ENCODE measurements around the gene EPHA6. TPM values are rescaled to one million over a fixed set of nuclear protein-coding genes. Genes with fewer than 3 reads are reported as not detected.
"Not testable (repeated sequence)": the region's sequence is repeated elsewhere in the genome, so short reads cannot be mapped to it uniquely, and the experiment has no call there.

The EPHA6 gene
- total RNA-seq, 1 experiment from 2014 or later, result 3.2 TPM

- no peak for DNase-seq (ENCODE audit: low read depth)
- in situ Hi-C loops (cut with HindIII; ENCODE audit: low pct_unique_long_range_greater_than_20kb, low sequenced_read_pairs), result no loop called here
Measured at GRCh38 chr3:97470481-97470880, 656.1 kb downstream of the EPHA6 start.

GRCh38 chr3:97479740-97480139 is 665.3 kb downstream of the EPHA6 start:
- no peak for DNase-seq (ENCODE audit: low read depth)
- in situ Hi-C loops (cut with HindIII; ENCODE audit: low pct_unique_long_range_greater_than_20kb, low sequenced_read_pairs), result no loop called here

GRCh38 chr3:97480696-97481289 is 666.4 kb downstream of the EPHA6 start:
- DNase-seq (ENCODE audit: low read depth); in situ Hi-C loops (cut with HindIII; ENCODE audit: low pct_unique_long_range_greater_than_20kb, low sequenced_read_pairs): not testable (repeated sequence)

GRCh38 chr3:97481416-97481815 is 667.0 kb downstream of the EPHA6 start:
- no peak for DNase-seq (ENCODE audit: low read depth)
- in situ Hi-C loops (cut with HindIII; ENCODE audit: low pct_unique_long_range_greater_than_20kb, low sequenced_read_pairs), result no loop called here

GRCh38 chr3:97485206-97485605 is 670.8 kb downstream of the EPHA6 start:
- in situ Hi-C loops (cut with HindIII; ENCODE audit: low pct_unique_long_range_greater_than_20kb, low sequenced_read_pairs), result no loop called here
- DNase-seq (ENCODE audit: low read depth), result no peak

GRCh38 chr3:97487587-97487986 is 673.2 kb downstream of the EPHA6 start:
- DNase-seq (ENCODE audit: low read depth), result no peak
- in situ Hi-C loops (cut with HindIII; ENCODE audit: low pct_unique_long_range_greater_than_20kb, low sequenced_read_pairs), result no loop called here

GRCh38 chr3:97488741-97489140 is 674.3 kb downstream of the EPHA6 start:
- in situ Hi-C loops (cut with HindIII; ENCODE audit: low pct_unique_long_range_greater_than_20kb, low sequenced_read_pairs), result no loop called here
- DNase-seq (ENCODE audit: low read depth), result no peak

GRCh38 chr3:97495896-97496295 is 681.5 kb downstream of the EPHA6 start:
- in situ Hi-C loops (cut with HindIII; ENCODE audit: low pct_unique_long_range_greater_than_20kb, low sequenced_read_pairs), result no loop called here
- no peak for DNase-seq (ENCODE audit: low read depth)

- DNase-seq (ENCODE audit: low read depth), result no peak
- in situ Hi-C loops (cut with HindIII; ENCODE audit: low pct_unique_long_range_greater_than_20kb, low sequenced_read_pairs), result no loop called here
Measured at GRCh38 chr3:97497138-97497537, 682.7 kb downstream of the EPHA6 start.

GRCh38 chr3:97504463-97504862 is 690.1 kb downstream of the EPHA6 start:
- in situ Hi-C loops (cut with HindIII; ENCODE audit: low pct_unique_long_range_greater_than_20kb, low sequenced_read_pairs), result no loop called here
- DNase-seq (ENCODE audit: low read depth), result no peak

GRCh38 chr3:97510795-97511194 is 696.4 kb downstream of the EPHA6 start:
- no peak for DNase-seq (ENCODE audit: low read depth)
- in situ Hi-C loops (cut with HindIII; ENCODE audit: low pct_unique_long_range_greater_than_20kb, low sequenced_read_pairs), result no loop called here

GRCh38 chr3:97515076-97515475 is 700.7 kb downstream of the EPHA6 start:
- DNase-seq (ENCODE audit: low read depth), result no peak
- in situ Hi-C loops (cut with HindIII; ENCODE audit: low pct_unique_long_range_greater_than_20kb, low sequenced_read_pairs), result no loop called here

- DNase-seq (ENCODE audit: low read depth), result no peak
- in situ Hi-C loops (cut with HindIII; ENCODE audit: low pct_unique_long_range_greater_than_20kb, low sequenced_read_pairs), result no loop called here
Measured at GRCh38 chr3:97530691-97531090, 716.3 kb downstream of the EPHA6 start.

- in situ Hi-C loops (cut with HindIII; ENCODE audit: low pct_unique_long_range_greater_than_20kb, low sequenced_read_pairs); DNase-seq (ENCODE audit: low read depth): not testable (repeated sequence)
Measured at GRCh38 chr3:97547573-97547972, 733.2 kb downstream of the EPHA6 start.

- in situ Hi-C loops (cut with HindIII; ENCODE audit: low pct_unique_long_range_greater_than_20kb, low sequenced_read_pairs), result no loop called here
- DNase-seq (ENCODE audit: low read depth), result no peak
Measured at GRCh38 chr3:97550408-97550807, 736.0 kb downstream of the EPHA6 start.

- DNase-seq (ENCODE audit: low read depth), result no peak
Measured at GRCh38 chr3:97552186-97552585, 737.8 kb downstream of the EPHA6 start.

GRCh38 chr3:97575742-97576141 is 761.3 kb downstream of the EPHA6 start:
- in situ Hi-C loops (cut with HindIII; ENCODE audit: low pct_unique_long_range_greater_than_20kb, low sequenced_read_pairs), result no loop called here
- DNase-seq (ENCODE audit: low read depth), result no peak

More at GRCh38 chr3:97552186-97552585, 737.8 kb downstream of the EPHA6 start:
- in situ Hi-C loops (cut with HindIII; ENCODE audit: low pct_unique_long_range_greater_than_20kb, low sequenced_read_pairs), result no loop called here

GRCh38 chr3:97576221-97576620 is 761.8 kb downstream of the EPHA6 start:
- in situ Hi-C loops (cut with HindIII; ENCODE audit: low pct_unique_long_range_greater_than_20kb, low sequenced_read_pairs), result no loop called here
- DNase-seq (ENCODE audit: low read depth), result no peak

- peak; percentile 54 for DNase-seq (ENCODE audit: low read depth)
- in situ Hi-C loops (cut with HindIII; ENCODE audit: low pct_unique_long_range_greater_than_20kb, low sequenced_read_pairs), result no loop called here
Measured at GRCh38 chr3:97579365-97579764, 765.0 kb downstream of the EPHA6 start.

GRCh38 chr3:97610626-97611025 is 796.2 kb downstream of the EPHA6 start:
- in situ Hi-C loops (cut with HindIII; ENCODE audit: low pct_unique_long_range_greater_than_20kb, low sequenced_read_pairs), result no loop called here
- DNase-seq (ENCODE audit: low read depth), result no peak

Measured in Caki2 (cell line).